K562 (cell line): ENCODE data around the gene SLC25A20. TPM values are rescaled to one million over a fixed set of nuclear protein-coding genes. Genes with fewer than 3 reads are reported as not detected.
A peak's percentile ranks its signal among the peaks of the same experiment; 100 is the strongest.

ENCODE experiments used
- ATAC-seq: fragments of 200-7000 bp; cut with Tn5 transposase; 3 replicates; pipeline ENCODE4 v1.9.1; 2020; ENCODE audit warnings: moderate library complexity
- Bru-seq: library from RNA; stranded (reverse); fragments of 400-500 nt; gene quantifications from one replicate; lab custom pipeline; 2021; lab: Mats Ljungman, UMichigan
- BruChase-seq, 2 experiments: library from RNA; stranded (reverse); fragments of 400-500 nt; gene quantifications; one replicate each; lab custom pipeline; 2021; lab: Mats Ljungman, UMichigan
- BruUV-seq: library from RNA; stranded (reverse); fragments of 400-500 nt; replicated peaks from 2 replicates; lab custom pipeline; 2021; lab: Mats Ljungman, UMichigan
- CTCF ChIA-PET: fragments of 300-600 bp; formaldehyde crosslinking; extraction: SDS; loops from one replicate; lab custom pipeline; 2021; ENCODE audit warnings: low intra/inter-chr PET ratio; lab: Yijun Ruan, JAX
- POLR2A ChIA-PET: fragments of 300-600, 350-650 bp; sonication (Branson Sonifier 250); formaldehyde crosslinking; extraction: SDS; loops from one replicate; lab custom pipeline; 2021; ENCODE audit warnings: antibody characterized with exemption, inconsistent platforms; lab: Yijun Ruan, JAX
- DNase-seq, 4 experiments: peaks; one replicate each; pipeline versions ENCODE4 v3.0.0 to v3.0.0-alpha.2; 2011 to 2018; ENCODE audit warnings: low spot score in 3 of 4, mixed read lengths in 3 of 4; ENCODE audit errors: extremely low read depth in 1 of 4
- FAIRE-seq: peaks from 2 replicates; lab custom pipeline; 2011; peaks lifted over from hg19 to GRCh38; lab: Jason Lieb, UNC
- H2AFZ ChIP-seq: 2 replicates; pipeline ENCODE4 v1.6.0; 2011; ENCODE audit warnings: low read depth, low read length, control low read depth, inconsistent platforms
- H3K27ac ChIP-seq: fragments of 200-600 bp; 3 replicates; pipeline ENCODE4 v1.8.0; 2011; ENCODE audit warnings: low read depth, mild to moderate bottlenecking, control low read depth, inconsistent platforms, low read length, moderate library complexity, mixed read lengths; ENCODE audit errors: extremely low read depth
- H3K27me3 ChIP-seq, 2 experiments: fragments of 300-600 bp in 1 of 2; 2 replicates in 1 of 2; 3 replicates in 1 of 2; pipeline versions ENCODE4 v1.6.0 to v1.8.0; 2011; ENCODE audit warnings: inconsistent platforms in 2 of 2, low read length in 2 of 2, mild to moderate bottlenecking in 1 of 2, mixed read lengths in 1 of 2, moderate library complexity in 1 of 2; ENCODE audit not compliant: control insufficient read depth in 2 of 2, insufficient read depth in 2 of 2
- H3K36me3 ChIP-seq: fragments of 300-600 bp; 3 replicates; pipeline ENCODE4 v1.8.0; 2011; ENCODE audit warnings: mild to moderate bottlenecking, low read length, inconsistent platforms; ENCODE audit not compliant: control insufficient read depth, insufficient read depth
- H3K4me1 ChIP-seq, 2 experiments: fragments of 200-600 bp in 1 of 2; replicated peaks in 1 of 2; 2 replicates in 1 of 2; 3 replicates in 1 of 2; pipeline versions ENCODE4 v1.5.1 to v1.8.0; 2011; ENCODE audit warnings: inconsistent platforms in 2 of 2, low read length in 2 of 2, mild to moderate bottlenecking in 1 of 2, mixed read lengths in 1 of 2, moderate library complexity in 1 of 2; ENCODE audit not compliant: control insufficient read depth in 2 of 2, insufficient read depth in 2 of 2
- H3K4me2 ChIP-seq: 2 replicates; pipeline ENCODE4 v1.6.1; 2011; ENCODE audit warnings: low read length, control low read depth, inconsistent platforms, mixed read lengths; ENCODE audit not compliant: insufficient read depth
- H3K4me3 ChIP-seq: fragments of 200-600 bp; sonication (generic), shearing (Covaris generic); 2 replicates; pipeline ENCODE4 v1.5.1; 2016; ENCODE audit warnings: control low read depth, inconsistent platforms
- H3K79me2 ChIP-seq: fragments of 200-600 bp; 3 replicates; pipeline ENCODE4 v1.8.0; 2011; ENCODE audit warnings: low read length, inconsistent platforms; ENCODE audit not compliant: control insufficient read depth, insufficient read depth
- H3K9ac ChIP-seq, 2 experiments: 2 replicates each; pipeline versions ENCODE4 v1.6.0 to v1.6.1; 2011; ENCODE audit warnings: low read depth in 2 of 2, low read length in 2 of 2, control low read depth in 1 of 2, inconsistent platforms in 1 of 2, mild to moderate bottlenecking in 1 of 2, mixed read lengths in 1 of 2; ENCODE audit not compliant: insufficient read depth in 1 of 2
- H3K9me1 ChIP-seq: one replicate; pipeline ENCODE4 v1.6.0; 2011; ENCODE audit warnings: inconsistent platforms, mild to moderate bottlenecking, low read length, moderate library complexity; ENCODE audit not compliant: control insufficient read depth, insufficient read depth
- H3K9me3 ChIP-seq: replicated peaks from 2 replicates; pipeline ENCODE4 v1.5.1; 2011; ENCODE audit warnings: low read depth, low read length, inconsistent platforms; ENCODE audit not compliant: control insufficient read depth, insufficient read depth
- H4K20me1 ChIP-seq: replicated peaks from 2 replicates; pipeline ENCODE4 v1.6.1; 2011; ENCODE audit warnings: low read length, inconsistent platforms, mixed read lengths; ENCODE audit not compliant: control insufficient read depth, insufficient read depth
- HDAC2 ChIP-seq: fragments of 450-650 bp; IDR thresholded peaks from 2 replicates; pipeline ENCODE4 v1.6.1; 2016; ENCODE audit warnings: mild to moderate bottlenecking
- NONO ChIP-seq, 2 experiments: fragments of 200-400 bp in 1 of 2; fragments of 450-650 bp in 1 of 2; formaldehyde crosslinking in 1 of 2; IDR thresholded peaks; 2 replicates each; pipeline ENCODE4 v1.6.1; 2017; ENCODE audit warnings: low read depth in 2 of 2, mild to moderate bottlenecking in 2 of 2, moderate library complexity in 2 of 2, low read length in 1 of 2
- PHF8 ChIP-seq: fragments of 200-600 bp; sonication (generic); IDR thresholded peaks from 2 replicates; pipeline ENCODE4 v1.6.1; 2012; ENCODE audit warnings: mixed run types, mild to moderate bottlenecking, inconsistent platforms, low read length, moderate library complexity, borderline replicate concordance
- RNF2 ChIP-seq: sonication (generic); IDR thresholded peaks from 2 replicates; pipeline ENCODE4 v1.6.1; 2016
- ZFP36 ChIP-seq: fragments of 150-350 bp; IDR thresholded peaks from 2 replicates; pipeline ENCODE4 v1.6.1; 2018; ENCODE audit warnings: low read length, low read depth; ENCODE audit not compliant: partially characterized antibody
- WGBS: fragments of 100-300 bp; shearing (Covaris generic); methylation state at CpG from one replicate; pipeline ENCODE4 v1.1.6; 2016; ENCODE audit warnings: low coverage, mixed read lengths; ENCODE audit not compliant: insufficient coverage; ENCODE audit errors: missing lambda C conversion rate; 5-methylcytosine and 5-hydroxymethylcytosine counted together
- in situ Hi-C: fragments of 300-500 bp; cut with MboI; formaldehyde crosslinking; loops from 4 replicates; pipeline ENCODE4 v1.15.0; 2018; ENCODE audit warnings: inconsistent platforms, mixed read lengths
- intact Hi-C: fragments of 100-400 bp; cut with micrococcal nuclease; formaldehyde crosslinking; loops from 2 replicates; pipeline ENCODE4 v1.14.2; 2022
- long read RNA-seq, 3 experiments: library from polyadenylated mRNA in 2 of 3; library from RNA in 1 of 3; unstranded in 2 of 3; stranded (forward) in 1 of 3; transcript quantifications; one replicate each; pipeline ENCODE4 v2.0.0, GENCODE V29; 2019 to 2022
- polyA minus RNA-seq, 3 experiments: library from RNA; depleted of rRNA, polyadenylated mRNA; stranded (reverse); fragments of >200 nt; gene quantifications; 2 replicates each; pipeline ENCODE4 v1.2.3, GENCODE V29; 2011
- polyA plus RNA-seq, 8 experiments: library from polyadenylated mRNA; depleted of rRNA in 4 of 8; stranded (reverse) in 5 of 8; unstranded in 3 of 8; fragments of >200 nt; fragmentation: Nextera tagmentation in 2 of 8; fragmentation: Illumina TruSeq in 1 of 8; extraction: Ambion mirVana in 2 of 8; extraction: Trizol in 1 of 8; gene quantifications; 2 replicates each; pipeline versions ENCODE4 v1.2.1 to v1.2.3, GENCODE V29; 2011 to 2014; ENCODE audit warnings: inconsistent platforms in 1 of 8, missing spikeins in 1 of 8
- total RNA-seq, 7 experiments: library from RNA; depleted of rRNA in 6 of 7; stranded (reverse); fragments of >200 nt in 6 of 7; fragmentation: Illumina TruSeq in 2 of 7; extraction: Trizol in 2 of 7; gene quantifications; 2 replicates each; pipeline versions ENCODE4 v1.2.1 to v1.2.3, GENCODE V29; 2011 to 2021; ENCODE audit warnings: low replicate concordance in 1 of 7
- TF ChIP-seq, protein P1 (sequence below): IDR thresholded peaks from 3 replicates; pipeline ENCODE4 v1.6.1; 2011; ENCODE audit warnings: borderline replicate concordance, mild to moderate bottlenecking, moderate library complexity; ENCODE audit not compliant: insufficient read length; ENCODE audit errors: extremely low read depth

The SLC25A20 gene
- total RNA-seq (2011; cell fraction: chromatin; rRNA removed; ENCODE audit: low replicate concordance): 25.7 and 30.6 TPM in 2 replicates
- total RNA-seq (2011; cell fraction: nucleolus; rRNA removed): 18.3 TPM in 2 replicates
- total RNA-seq (2011; cell fraction: nucleoplasm; rRNA removed): 31.4 and 43.0 TPM in 2 replicates
- total RNA-seq (2014; rRNA removed) (14.3 and 22.3 TPM in 2 replicates), total RNA-seq (2014; rRNA removed; fragmentation: Illumina TruSeq; extraction: Trizol) (28.5 and 29.1 TPM in 2 replicates), total RNA-seq (2015; rRNA removed; fragmentation: Illumina TruSeq; extraction: Trizol) (22.1 and 24.2 TPM in 2 replicates), total RNA-seq (2021) (15.9 and 17.8 TPM in 2 replicates), polyA plus RNA-seq (2011; rRNA removed) (30.9 and 48.1 TPM in 2 replicates), polyA plus RNA-seq (2014; fragmentation: Illumina TruSeq; extraction: Trizol) (25.1 and 25.4 TPM in 2 replicates), polyA plus RNA-seq (2014; fragmentation: Nextera tagmentation; extraction: Ambion mirVana) (10 to 100 TPM; 19.0 to 20.9 TPM), polyA plus RNA-seq (2014; rRNA removed) (21.6 and 30.4 TPM in 2 replicates), polyA minus RNA-seq (2011; rRNA and poly(A)+ RNA removed) (23.3 and 38.8 TPM in 2 replicates), Bru-seq, nascent RNA (percentile 49 among the genes with signal in this experiment), BruChase-seq, experiment 1, labeled RNA remaining after a 2-hour chase (percentile 48 among the genes with signal in this experiment), BruChase-seq, experiment 2, labeled RNA remaining after a 6-hour chase (percentile 50 among the genes with signal in this experiment)
- polyA plus RNA-seq (2011; cell fraction: cytosol; rRNA removed): 16.5 and 17.1 TPM in 2 replicates
- polyA plus RNA-seq (2011; cell fraction: nucleus; rRNA removed): 27.3 and 34.5 TPM in 2 replicates
- 16.6 and 19.2 TPM in 2 replicates for polyA plus RNA-seq (2012)
- polyA minus RNA-seq (2011; cell fraction: cytosol; rRNA and poly(A)+ RNA removed): 9.7 and 9.8 TPM in 2 replicates
- 3.9 and 4.1 TPM in 2 replicates for polyA minus RNA-seq (2011; cell fraction: nucleus; rRNA and poly(A)+ RNA removed)
- long read RNA-seq, experiment 1, transcript SLC25A20-201 (9 exons, 1,879 nt): major isoform, 56 of 68 reads
- long read RNA-seq, experiment 1, partial matches to known transcripts: 4 of 68 reads
- long read RNA-seq, experiment 1, other reads (novel, unspliced or antisense): 6 of 68 reads
- long read RNA-seq, experiment 2, transcript SLC25A20-201 (9 exons, 1,879 nt): major isoform, 8 of 15 reads
- long read RNA-seq, experiment 2, partial matches to known transcripts: 0 of 15 reads
- long read RNA-seq, experiment 2, other reads (novel, unspliced or antisense): 7 of 15 reads
- long read RNA-seq, experiment 3, transcript SLC25A20-201 (9 exons, 1,879 nt): major isoform, 38 of 45 reads
- long read RNA-seq, experiment 3, partial matches to known transcripts: 2 of 45 reads
- long read RNA-seq, experiment 3, other reads (novel, unspliced or antisense): 5 of 45 reads

DNA sequence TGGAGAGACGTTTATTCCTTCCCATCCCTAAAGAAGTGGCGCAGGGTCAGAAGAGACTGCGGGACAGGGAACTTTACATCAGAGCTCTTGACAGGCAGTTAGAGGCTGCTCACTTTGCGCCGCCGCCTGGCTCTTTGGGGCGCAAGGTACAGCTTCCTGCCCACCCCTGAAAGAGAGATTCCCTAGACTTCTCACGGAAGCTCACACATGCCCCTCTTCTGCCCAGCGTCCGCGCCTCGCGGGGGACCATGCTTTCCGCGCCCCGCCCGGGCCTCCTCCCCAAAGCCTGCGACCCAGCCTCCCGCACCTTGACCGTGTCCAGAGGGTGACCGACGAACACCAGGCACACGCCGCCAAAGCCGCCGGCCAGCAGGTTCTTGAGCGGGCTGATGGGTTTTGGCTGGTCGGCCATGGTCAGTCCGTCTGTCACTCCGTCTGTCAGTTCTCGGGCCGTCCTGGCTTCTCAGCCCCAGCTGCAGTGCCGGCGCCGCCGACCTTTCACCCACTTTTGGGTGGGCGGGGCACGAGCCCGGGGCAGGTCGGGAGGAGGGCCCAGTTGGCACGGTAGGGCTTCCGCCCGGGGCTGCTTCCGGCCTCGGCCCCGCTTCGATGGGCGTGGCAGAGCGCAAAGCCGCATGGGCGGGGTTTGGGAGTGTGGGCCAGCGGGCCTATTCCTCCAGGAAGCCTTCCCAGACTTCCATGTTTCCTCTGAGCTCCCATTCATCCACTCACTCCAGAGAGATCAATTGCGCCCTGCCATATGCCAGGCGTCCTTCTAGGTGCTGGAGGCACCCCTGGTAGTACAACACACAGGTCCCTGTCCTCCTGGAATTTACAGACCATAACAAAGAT is at the start of gene SLC25A20:
TSS of gene SLC25A20 (minus strand) at position 500 of the 852 bp plus-strand sequence. CDS start at position 412, 88 bp downstream.
- peak; percentile 90 for FAIRE-seq
- TF ChIP-seq, protein P1, sequence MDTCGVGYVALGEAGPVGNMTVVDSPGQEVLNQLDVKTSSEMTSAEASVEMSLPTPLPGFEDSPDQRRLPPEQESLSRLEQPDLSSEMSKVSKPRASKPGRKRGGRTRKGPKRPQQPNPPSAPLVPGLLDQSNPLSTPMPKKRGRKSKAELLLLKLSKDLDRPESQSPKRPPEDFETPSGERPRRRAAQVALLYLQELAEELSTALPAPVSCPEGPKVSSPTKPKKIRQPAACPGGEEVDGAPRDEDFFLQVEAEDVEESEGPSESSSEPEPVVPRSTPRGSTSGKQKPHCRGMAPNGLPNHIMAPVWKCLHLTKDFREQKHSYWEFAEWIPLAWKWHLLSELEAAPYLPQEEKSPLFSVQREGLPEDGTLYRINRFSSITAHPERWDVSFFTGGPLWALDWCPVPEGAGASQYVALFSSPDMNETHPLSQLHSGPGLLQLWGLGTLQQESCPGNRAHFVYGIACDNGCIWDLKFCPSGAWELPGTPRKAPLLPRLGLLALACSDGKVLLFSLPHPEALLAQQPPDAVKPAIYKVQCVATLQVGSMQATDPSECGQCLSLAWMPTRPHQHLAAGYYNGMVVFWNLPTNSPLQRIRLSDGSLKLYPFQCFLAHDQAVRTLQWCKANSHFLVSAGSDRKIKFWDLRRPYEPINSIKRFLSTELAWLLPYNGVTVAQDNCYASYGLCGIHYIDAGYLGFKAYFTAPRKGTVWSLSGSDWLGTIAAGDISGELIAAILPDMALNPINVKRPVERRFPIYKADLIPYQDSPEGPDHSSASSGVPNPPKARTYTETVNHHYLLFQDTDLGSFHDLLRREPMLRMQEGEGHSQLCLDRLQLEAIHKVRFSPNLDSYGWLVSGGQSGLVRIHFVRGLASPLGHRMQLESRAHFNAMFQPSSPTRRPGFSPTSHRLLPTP: peak; percentile 76
- TF ChIP-seq NONO (IDR thresholded peaks at IDR 0.05; ENCODE audit: low read depth in 2 of 2, low read length in 1 of 2) (no peak), RNF2 (0 out of 2 replicates have a peak, but pooled peaks have one; percentile 19), PHF8 (peak; percentile 71; the same call in 1 of the 2 replicates), HDAC2 (0 out of 2 replicates have a peak, but pooled peaks have one; percentile 61), ZFP36 (peak; percentile 100)

More for the DNA sequence above, at the start of gene SLC25A20:
- Histone ChIP-seq H3K9ac (peak within 1 kb of the TSS; percentile 69 to 89), H3K36me3 (no peaks in the 10 kb centered on the region), H3K9me3 (no peaks in the 10 kb centered on the region), H3K4me3 (peak within 1 kb of the TSS; percentile 73), H2AFZ (peak within 1 kb of the TSS; percentile 90), H3K27me3 (no peaks in the 10 kb centered on the region), H4K20me1 (no peaks in the 10 kb centered on the region), H3K27ac (peak within 1 kb of the TSS; percentile 64), H3K79me2 (peaks cover 13% of the 10 kb centered on the region; the same call in 2 of the 3 replicates), H3K9me1 (no peaks in the 10 kb centered on the region), H3K4me1 (peaks cover 7 to 12% of the 10 kb centered on the region in 2 experiments; a peak in 3 of 5 replicates), H3K4me2 (peak within 1 kb of the TSS; percentile 82)
- POLR2A ChIA-PET: interaction anchor here (0.5 to 2.5 kb wide), 4 partner anchors 10 to 163 kb away, joined by 3 to 8 read pairs (median 4); partner anchors contain the start of gene ARIH2
- ATAC-seq (peak; percentile 97), DNase-seq (peak; percentile 91 to 96 (median 92))
- intact Hi-C loops: loop anchor here (5.0 kb wide), 1 partner anchor 51 kb away; the partner anchor contains the start of gene PRKAR2A
- BruUV-seq: no TSS peak
- CTCF ChIA-PET: no interaction called here
- in situ Hi-C loops: no loop called here
- 1% methylated on average over 31 of the region's 54 CpGs for WGBS
